HK-2 (cell line): ENCODE measurements around the gene GPR152.

Source experiments
- DNase-seq: peaks from one replicate; pipeline ENCODE4 v3.0.0-alpha.2; 2018; ENCODE audit not compliant: unreplicated experiment

Gene GPR152

GRCh38 chr11:67465189-67465510 is 12.6 kb upstream of the GPR152 start:
- no peak for DNase-seq

GRCh38 chr11:67464411-67465188 is 12.1 kb upstream of the GPR152 start:
- DNase-seq, result peak; percentile 90

DNA sequence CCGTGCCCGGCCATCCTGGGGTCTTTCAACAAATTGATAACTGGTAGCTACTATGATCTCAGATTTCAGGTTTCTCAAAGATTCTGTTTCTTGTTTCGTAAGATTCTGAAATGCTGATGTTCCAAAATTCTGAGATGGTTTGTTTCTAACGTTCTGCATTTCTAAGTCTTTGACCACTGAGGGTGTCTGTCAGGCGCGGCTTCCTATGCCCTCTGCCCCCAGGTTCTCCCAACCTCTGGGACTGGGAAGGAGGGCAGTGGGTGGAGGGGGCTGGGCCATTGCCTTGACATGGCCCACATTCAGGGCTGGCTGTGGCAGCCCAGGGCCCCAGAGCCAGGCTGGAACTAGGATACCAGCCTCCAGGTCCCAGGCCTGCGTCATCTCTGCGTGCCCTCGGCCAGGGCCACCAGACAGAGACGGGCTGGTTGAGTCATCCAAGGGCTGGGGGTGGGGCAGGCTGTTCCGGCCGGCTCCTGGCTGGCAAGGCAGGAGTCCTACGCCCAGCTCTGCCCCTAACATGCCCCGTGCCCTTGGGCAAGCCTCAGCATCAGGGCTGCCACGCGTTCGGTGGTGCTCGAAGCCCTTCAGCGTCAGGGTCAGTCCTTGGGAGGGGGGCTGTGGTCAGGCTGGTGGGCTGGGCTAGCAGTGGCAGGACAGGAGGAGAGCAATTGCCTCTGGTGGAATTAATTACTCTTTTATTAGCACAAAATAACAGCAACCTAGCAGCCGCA is 11.3 kb upstream of the GPR152 start:
- DNase-seq, result peak; percentile 86

DNA sequence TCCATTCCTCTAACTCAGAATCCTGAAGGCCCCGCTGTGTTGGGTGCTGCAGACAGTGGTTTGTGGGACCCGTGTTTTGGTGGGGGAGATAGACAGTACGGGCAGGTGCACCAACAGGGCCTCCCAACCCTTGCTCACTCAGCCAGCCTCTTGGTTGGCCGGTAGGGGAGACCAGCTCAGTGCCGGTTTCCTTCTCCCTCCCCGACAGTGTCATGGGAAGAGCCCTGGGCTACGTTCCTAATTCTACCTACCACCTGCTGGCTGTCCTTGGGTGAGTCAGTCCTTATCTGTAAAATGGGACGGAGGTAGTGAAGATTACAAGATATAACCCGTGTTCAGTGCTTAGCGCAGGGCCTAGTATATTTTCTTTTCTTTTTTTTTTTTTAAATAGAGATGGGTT is 10.7 kb upstream of the GPR152 start:
- DNase-seq, result no peak

DNA sequence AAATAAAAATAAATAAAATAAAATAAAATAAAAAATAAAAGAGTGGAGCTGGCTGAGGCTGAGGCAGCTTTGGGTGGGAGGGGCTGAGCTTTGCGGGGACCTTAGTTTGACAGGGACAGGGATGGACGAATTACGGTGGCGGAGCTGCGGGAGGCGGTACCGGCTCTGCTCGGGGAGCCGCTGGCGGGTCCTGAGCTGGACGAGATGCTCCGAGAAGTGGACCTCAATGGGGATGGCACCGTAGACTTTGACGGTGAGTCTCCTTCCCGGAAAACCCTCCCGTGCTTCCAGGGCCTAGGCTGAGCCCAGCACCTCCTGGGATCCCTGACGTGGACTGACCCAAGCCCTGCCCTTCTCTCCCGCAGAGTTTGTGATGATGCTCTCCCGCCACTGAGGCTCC is 5.7 kb upstream of the GPR152 start:
- DNase-seq, result no peak

DNA sequence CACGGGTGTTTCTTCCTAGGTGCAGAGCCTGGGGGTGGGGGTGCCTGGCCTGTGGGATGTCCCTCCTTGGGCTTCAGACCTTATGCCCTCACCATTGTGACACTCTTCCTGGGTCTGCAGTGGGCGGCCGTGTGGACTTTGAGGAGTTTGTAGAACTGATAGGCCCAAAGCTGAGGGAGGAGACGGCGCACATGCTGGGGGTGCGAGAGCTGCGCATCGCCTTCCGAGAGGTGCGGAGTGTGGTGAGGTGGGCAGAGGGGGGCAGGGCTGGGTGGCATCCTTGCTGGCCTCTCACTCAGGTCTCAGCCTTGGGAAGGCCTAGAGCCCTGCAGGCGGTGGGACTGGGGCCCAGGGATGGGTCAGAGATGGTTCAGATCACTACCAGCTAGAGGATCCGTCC is 4.9 kb upstream of the GPR152 start:
- no peak for DNase-seq

- DNase-seq, result no peak
These were observed 3.7 kb upstream of the GPR152 start for GRCh38 chr11:67456068-67456705.

- no peak for DNase-seq
These were observed 2.5 kb upstream of the GPR152 start, which contains the start of gene CABP4 for GRCh38 chr11:67455054-67455453. CABP4 (plus strand) TSS chr11:67455354; CDS start chr11:67455424, 70 bp downstream.

- no peak for DNase-seq
These were observed 1.5 kb upstream of the GPR152 start for GRCh38 chr11:67453816-67454732.

DNA sequence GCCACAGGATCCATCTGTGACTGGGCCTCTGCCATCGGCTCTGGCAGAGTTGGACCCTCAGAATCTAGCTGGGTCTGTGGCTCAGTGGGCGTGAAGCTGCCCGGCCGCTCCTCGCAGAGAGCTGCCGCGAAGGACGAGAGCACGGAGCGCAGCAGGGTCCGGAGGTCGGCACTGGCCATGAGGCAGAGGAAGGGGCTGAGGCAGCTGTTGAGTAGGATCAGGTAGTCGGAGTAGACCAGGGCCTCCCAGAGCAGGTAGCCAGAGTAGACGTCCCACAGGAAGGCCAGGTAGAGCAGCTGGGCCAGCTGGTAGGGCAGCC is 912 bp downstream of the GPR152 start:
- DNase-seq, result no peak

DNA sequence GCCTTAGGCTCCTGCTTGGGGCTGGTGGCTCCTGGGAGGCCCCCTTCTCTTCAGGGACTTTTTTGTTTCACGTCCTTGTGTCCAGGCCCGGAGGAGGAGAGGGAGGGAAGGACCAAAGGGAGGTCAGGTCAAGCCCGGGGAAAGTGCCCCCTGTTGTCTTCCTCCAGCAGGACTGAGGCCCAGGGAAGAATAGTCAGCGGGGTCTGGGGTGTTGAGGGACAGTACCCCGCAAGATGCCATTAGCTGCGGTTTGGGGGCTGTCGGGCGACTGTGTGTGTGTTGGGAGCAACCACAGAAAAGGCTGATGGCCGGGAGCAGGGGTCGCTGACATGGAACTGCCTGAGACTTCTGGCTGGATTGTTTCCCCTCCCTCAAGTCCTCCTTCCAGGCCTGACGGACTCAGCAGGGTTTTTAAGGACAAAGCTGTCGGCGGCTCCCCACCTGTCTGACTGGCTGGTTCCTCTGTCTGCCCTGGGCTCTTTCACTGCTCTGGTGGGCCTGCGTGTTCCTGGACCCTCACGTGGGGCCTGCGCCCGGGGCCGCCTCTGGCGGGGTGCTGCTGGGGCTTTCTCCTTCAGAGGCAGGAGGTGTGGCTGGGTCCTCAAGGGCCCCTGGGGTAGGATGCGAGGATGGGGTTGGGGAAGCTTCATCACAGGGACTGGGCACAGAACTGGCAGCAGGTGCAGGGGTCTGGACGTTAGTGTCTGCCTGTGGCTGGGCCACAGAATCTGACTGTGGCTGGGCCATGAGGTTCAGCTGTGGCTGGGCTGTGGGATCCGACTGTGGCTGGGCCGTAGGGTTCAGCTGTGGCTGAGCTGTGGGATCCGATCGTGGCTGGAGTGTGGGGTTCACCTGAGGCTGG is 1.5 kb downstream of the GPR152 start:
- no peak for DNase-seq

- DNase-seq, result no peak
These were observed 3.2 kb downstream of the GPR152 start for GRCh38 chr11:67449116-67449844.

- no peak for DNase-seq
These were observed 4.3 kb downstream of the GPR152 start for GRCh38 chr11:67448220-67448609.

DNA sequence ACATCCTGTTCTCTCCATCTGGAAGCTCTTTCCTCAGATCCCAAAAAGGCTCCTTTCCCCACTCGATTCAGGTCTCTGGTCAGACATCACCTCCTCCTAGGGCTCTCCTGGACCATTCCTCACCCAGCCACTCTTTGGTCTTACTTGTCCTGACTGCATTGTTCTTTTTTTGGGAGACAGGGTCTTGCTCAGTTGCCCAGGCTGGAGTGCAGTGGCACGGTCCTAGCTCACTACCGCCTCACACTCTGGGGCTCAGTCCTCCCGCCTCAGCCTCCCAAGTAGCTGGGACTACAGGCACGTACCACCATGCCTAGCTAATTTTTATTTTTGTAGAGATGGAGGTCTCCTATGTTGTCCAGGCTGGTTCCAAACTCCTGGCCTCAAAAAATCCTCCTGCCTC is 7.0 kb downstream of the GPR152 start:
- no peak for DNase-seq

GRCh38 chr11:67442504-67443404 is 9.8 kb downstream of the GPR152 start:
- no peak for DNase-seq

GRCh38 chr11:67441731-67442351 is 10.7 kb downstream of the GPR152 start:
- no peak for DNase-seq

DNA sequence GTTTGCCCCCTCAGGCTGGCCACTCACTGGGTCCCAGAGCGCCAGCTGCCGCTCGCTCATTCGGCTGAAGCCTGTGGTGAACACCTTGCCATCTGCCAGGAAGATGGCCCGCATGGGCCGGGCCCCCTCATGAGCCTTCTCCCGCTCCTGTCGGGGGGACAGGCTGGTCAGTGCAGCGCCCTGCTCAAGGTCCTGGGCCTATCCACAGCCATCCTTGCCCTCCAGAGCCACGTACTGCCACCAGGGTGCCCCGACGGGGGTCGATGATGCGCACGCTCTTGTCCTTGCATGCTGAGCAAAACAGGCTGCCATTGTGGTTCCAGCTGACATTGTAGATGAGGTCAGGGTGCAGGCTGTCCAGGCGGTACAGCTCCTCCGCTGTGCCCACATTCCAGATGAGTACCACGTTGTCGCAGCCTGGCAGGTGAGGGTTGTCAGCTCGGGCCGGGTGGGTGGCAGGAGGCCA is 11.4 kb downstream of the GPR152 start:
- no peak for DNase-seq

DNA sequence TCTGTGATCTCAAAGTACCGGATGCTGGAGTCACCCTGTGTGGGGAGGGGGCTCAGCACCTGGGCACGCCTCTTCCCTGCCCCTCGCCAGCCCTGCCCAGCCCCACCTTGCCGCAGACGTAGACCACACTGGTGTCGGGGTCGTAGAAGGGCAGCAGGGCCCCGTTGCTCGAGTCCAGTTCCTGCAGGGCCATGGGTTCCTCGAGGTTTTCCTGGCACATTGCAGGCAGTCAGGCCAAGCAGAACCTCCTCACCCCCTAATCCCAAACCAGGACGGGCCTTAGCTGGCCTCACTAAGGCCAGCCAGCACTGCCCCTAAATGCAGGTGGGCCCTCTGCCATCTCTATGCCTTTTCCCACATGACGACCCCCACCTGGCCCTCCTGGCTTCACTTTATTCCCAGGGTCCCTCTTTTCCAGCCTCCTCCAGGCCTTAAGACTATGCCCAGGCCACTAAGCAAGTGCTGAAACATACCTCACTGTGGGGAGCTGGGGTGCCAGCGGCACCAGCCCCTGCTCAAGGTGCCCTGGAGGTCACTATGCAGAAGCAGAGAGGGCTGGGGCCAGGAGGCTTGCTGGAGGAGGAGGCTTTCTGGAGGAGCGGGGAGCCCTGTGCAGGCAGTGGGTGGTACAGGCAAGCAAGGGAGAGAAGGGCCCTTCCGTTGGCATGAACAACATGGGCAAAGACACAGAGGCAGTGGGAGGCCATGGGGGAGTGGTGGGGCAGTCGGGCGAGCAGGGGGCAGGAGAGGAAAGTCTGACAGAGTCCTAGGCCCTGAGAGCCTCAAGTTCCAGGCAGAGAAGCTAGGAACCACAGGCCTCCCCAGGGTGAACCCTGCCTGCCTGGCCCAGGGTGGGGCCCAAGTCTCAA is 12.1 kb downstream of the GPR152 start:
- DNase-seq, result no peak
